ENCODE measurements around the gene FHIT. TPM values are rescaled to one million over a fixed set of nuclear protein-coding genes. Genes with fewer than 3 reads are reported as not detected.

Gene FHIT
- total and polyA plus RNA-seq, 7 donors, result 2.4 to 10.2 (median 6.1) TPM

GRCh38 chr3:60651799-60652198 is 599.5 kb downstream of the FHIT start:
- 31 to 70% methylated on average over 3 of the region's 3 CpGs for WGBS, 2 donors
- Histone ChIP-seq H3K27ac (no peak overlapping the region), H3K27me3 (no peaks in the 10 kb centered on the region), H3K9me3 (no peaks in the 10 kb centered on the region), H3K4me3 (no peak overlapping the region), H3K36me3 (no peaks in the 10 kb centered on the region), H3K4me1 (no peaks in the 10 kb centered on the region)
- TF ChIP-seq POLR2AphosphoS5 (IDR thresholded peaks at IDR 0.05), result no peak
- TF ChIP-seq, protein P1, sequence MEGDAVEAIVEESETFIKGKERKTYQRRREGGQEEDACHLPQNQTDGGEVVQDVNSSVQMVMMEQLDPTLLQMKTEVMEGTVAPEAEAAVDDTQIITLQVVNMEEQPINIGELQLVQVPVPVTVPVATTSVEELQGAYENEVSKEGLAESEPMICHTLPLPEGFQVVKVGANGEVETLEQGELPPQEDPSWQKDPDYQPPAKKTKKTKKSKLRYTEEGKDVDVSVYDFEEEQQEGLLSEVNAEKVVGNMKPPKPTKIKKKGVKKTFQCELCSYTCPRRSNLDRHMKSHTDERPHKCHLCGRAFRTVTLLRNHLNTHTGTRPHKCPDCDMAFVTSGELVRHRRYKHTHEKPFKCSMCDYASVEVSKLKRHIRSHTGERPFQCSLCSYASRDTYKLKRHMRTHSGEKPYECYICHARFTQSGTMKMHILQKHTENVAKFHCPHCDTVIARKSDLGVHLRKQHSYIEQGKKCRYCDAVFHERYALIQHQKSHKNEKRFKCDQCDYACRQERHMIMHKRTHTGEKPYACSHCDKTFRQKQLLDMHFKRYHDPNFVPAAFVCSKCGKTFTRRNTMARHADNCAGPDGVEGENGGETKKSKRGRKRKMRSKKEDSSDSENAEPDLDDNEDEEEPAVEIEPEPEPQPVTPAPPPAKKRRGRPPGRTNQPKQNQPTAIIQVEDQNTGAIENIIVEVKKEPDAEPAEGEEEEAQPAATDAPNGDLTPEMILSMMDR (IDR thresholded peaks at IDR 0.05), result no peak
- no peak for TF ChIP-seq EP300 (IDR thresholded peaks at IDR 0.05)
- no peak for TF ChIP-seq POLR2A (IDR thresholded peaks at IDR 0.05)
- no peak for DNase-seq
- intact Hi-C loops (cut with DNase I), result no loop called here

- no peak overlapping the region for H3K4me3 ChIP-seq
- no peaks in the 10 kb centered on the region for H3K4me1 ChIP-seq
- TF ChIP-seq, protein P1 (IDR thresholded peaks at IDR 0.05), result no peak
- DNase-seq, result no peak
- no peaks in the 10 kb centered on the region for H3K36me3 ChIP-seq
- H3K9me3 ChIP-seq, result no peaks in the 10 kb centered on the region
- 85 to 91% methylated on average over 2 of the region's 2 CpGs for WGBS, 2 donors
- no peak overlapping the region for H3K27ac ChIP-seq
- intact Hi-C loops (cut with DNase I), result no loop called here
- no peaks in the 10 kb centered on the region for H3K27me3 ChIP-seq
Observed at GRCh38 chr3:60650171-60650570, 601.1 kb downstream of the FHIT start.

DNA sequence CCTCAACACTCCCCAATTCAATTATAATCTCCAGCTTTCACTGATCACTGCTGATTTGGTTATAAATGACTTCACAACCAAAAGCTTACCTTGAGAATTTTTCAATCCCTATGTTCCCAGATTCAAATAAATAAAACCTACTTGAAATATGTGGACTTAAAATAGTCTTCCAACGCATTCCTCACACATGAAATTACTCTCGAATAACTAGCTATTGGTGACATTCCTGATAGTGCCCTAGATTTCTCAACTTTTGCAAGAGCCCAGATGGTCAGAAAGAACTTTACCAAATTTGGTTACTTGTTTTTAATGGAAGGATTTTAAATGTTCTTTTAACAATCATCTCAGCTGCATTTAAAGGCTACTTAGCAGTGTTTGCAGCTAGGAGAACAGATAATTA is 605.5 kb downstream of the FHIT start:
- intact Hi-C loops (cut with DNase I), result no loop called here
- H3K27me3 ChIP-seq, result no peaks in the 10 kb centered on the region
- TF ChIP-seq POLR2A (IDR thresholded peaks at IDR 0.05) (no peak), POLR2AphosphoS5 (IDR thresholded peaks at IDR 0.05) (no peak), EP300 (IDR thresholded peaks at IDR 0.05) (no peak)
- TF ChIP-seq, protein P1 (IDR thresholded peaks at IDR 0.05), result no peak
- DNase-seq, result no peak
- no peaks in the 10 kb centered on the region for H3K4me1 ChIP-seq
- WGBS, 2 donors, result 86 to 89% methylated on average over 2 of the region's 2 CpGs
- no peak overlapping the region for H3K4me3 ChIP-seq
- no peaks in the 10 kb centered on the region for H3K36me3 ChIP-seq
- no peaks in the 10 kb centered on the region for H3K9me3 ChIP-seq
- no peak overlapping the region for H3K27ac ChIP-seq

DNA sequence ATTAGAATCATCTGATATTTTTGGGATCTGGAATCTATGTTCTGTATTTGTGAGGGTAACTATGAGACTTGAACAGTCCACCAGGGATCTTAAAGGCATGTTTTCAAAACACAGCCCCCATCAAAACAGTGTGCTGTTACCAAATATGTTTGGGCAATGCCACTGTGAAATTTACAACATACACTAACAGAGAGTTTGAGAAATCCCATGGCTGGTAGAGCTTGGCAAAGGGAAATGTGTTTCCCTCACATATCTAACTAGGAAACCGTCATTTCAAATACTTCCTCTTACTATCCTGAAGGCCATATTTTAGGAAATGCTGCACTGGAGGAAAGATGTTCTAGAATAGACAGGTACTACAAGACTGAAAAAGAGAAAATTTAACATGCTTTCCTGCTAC is 607.4 kb downstream of the FHIT start:
- no peak for TF ChIP-seq EP300 (IDR thresholded peaks at IDR 0.05)
- no peak for TF ChIP-seq POLR2AphosphoS5 (IDR thresholded peaks at IDR 0.05)
- no peak for TF ChIP-seq POLR2A (IDR thresholded peaks at IDR 0.05)
- TF ChIP-seq, protein P1 (IDR thresholded peaks at IDR 0.05), result no peak
- Histone ChIP-seq H3K9me3 (no peaks in the 10 kb centered on the region), H3K4me1 (no peaks in the 10 kb centered on the region), H3K4me3 (no peak overlapping the region), H3K27me3 (no peaks in the 10 kb centered on the region), H3K36me3 (no peaks in the 10 kb centered on the region), H3K27ac (no peak overlapping the region)
- WGBS, 2 donors, result 84 to 91% methylated on average over 1 of the region's 1 CpG
- intact Hi-C loops (cut with DNase I), result no loop called here
- no peak for DNase-seq

GRCh38 chr3:60641354-60641753 is 609.9 kb downstream of the FHIT start:
- Histone ChIP-seq H3K9me3 (no peaks in the 10 kb centered on the region), H3K4me1 (no peaks in the 10 kb centered on the region), H3K27ac (no peak overlapping the region), H3K27me3 (no peaks in the 10 kb centered on the region), H3K4me3 (no peak overlapping the region), H3K36me3 (no peaks in the 10 kb centered on the region)
- no peak for DNase-seq
- intact Hi-C loops (cut with DNase I), result no loop called here
- TF ChIP-seq POLR2A (IDR thresholded peaks at IDR 0.05), result no peak
- no peak for TF ChIP-seq POLR2AphosphoS5 (IDR thresholded peaks at IDR 0.05)
- TF ChIP-seq, protein P1 (IDR thresholded peaks at IDR 0.05), result no peak
- no peak for TF ChIP-seq EP300 (IDR thresholded peaks at IDR 0.05)
- 77 to 81% methylated on average over 2 of the region's 2 CpGs for WGBS, 2 donors
